Thoracic aorta (tissue), 2 donors: ENCODE results near the gene FAM25G. TPM values are rescaled to one million over a fixed set of nuclear protein-coding genes. Genes with fewer than 3 reads are reported as not detected.

Experiments
- ATAC-seq: fragments of 150-250 bp; one replicate; pipeline ENCODE4 v1.8.0; 2017; ENCODE audit warnings: low read depth; ENCODE audit not compliant: insufficient number of reproducible peaks, low FRiP score
- DNase-seq: peaks from one replicate; pipeline ENCODE4 v3.0.0-alpha.2; 2020; ENCODE audit warnings: low spot score
- H3K27ac ChIP-seq, 2 donors: fragments of 200-600 bp; sonication (generic); 1 replicate in 1 of 2; 2 replicates in 1 of 2; pipeline ENCODE4 v1.5.1; 2016; ENCODE audit warnings: mild to moderate bottlenecking in 2 of 2, moderate library complexity in 2 of 2
- H3K27me3 ChIP-seq: fragments of 200-600 bp; sonication (generic); replicated peaks from 2 replicates; pipeline ENCODE4 v1.6.0; 2016; ENCODE audit warnings: mild to moderate bottlenecking; ENCODE audit not compliant: insufficient read depth
- H3K36me3 ChIP-seq: fragments of 200-600 bp; sonication (generic); one replicate; pipeline ENCODE4 v1.5.1; 2016
- H3K4me1 ChIP-seq, 2 donors: fragments of 200-600 bp; sonication (generic); 1 replicate in 1 of 2; 2 replicates in 1 of 2; pipeline versions ENCODE4 v1.5.1 to v1.6.0; 2016; ENCODE audit warnings: low read depth in 2 of 2, mild to moderate bottlenecking in 1 of 2; ENCODE audit not compliant: control insufficient read depth in 1 of 2
- H3K4me3 ChIP-seq: fragments of 200-600 bp; sonication (generic); 2 replicates; pipeline ENCODE4 v1.5.1; 2016; ENCODE audit warnings: mild to moderate bottlenecking
- H3K9me3 ChIP-seq: fragments of 200-600 bp; sonication (generic); 2 replicates; pipeline ENCODE4 v1.5.1; 2016
- total RNA-seq, 2 donors: library from RNA; depleted of rRNA; stranded (reverse); fragments of >200 nt; gene quantifications; one replicate each; pipeline versions ENCODE4 v1.1.0 to v1.2.3, GENCODE V29; 2016
- TF ChIP-seq, protein P1 (sequence below): fragments of 200-600 bp; sonication (generic); IDR thresholded peaks from one replicate; pipeline ENCODE4 v1.5.1; 2019; ENCODE audit warnings: antibody characterized with exemption

Gene FAM25G
- total RNA-seq, 2 donors from 2014 or later: not detected

DNA sequence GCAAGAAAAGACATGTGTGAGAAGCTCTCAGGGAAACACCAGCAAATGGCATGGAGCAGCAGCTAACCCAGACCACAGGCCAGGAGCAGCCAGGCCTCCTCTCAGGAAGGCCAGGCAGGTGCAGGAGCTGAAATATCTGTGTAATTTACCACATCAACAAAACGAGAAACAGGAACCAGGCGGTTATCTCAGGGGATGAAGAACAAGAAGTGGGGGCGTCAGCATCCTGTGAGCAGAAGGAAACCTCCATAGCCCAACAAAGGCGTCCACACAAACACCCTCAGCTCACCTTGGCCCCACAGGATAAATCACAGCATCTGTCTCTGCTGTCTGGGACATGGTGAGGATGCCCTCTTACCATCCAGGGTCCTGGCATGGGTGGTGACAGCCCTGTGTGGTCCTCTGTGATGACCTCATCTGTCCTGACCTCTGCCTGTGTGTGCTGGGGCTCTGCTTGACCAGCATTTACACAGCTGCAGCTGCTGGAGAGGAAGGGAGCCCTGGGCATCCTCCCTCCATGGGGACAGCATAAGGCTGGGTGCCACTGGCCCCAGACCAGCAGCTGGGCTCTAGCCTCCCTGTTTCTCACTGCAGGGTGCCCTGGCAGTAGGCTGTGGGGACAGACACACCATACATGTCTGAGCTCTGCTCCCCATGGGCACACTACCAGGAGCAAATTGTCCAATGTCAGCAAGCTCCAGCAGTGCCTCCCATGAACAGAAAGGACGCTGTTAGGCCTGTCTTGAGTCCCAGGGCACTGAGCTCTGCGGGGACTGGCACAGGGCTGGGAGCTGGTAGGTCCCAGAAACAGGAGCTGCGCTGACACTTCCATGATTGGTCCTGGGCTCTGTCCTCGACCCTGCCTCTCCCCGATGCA is 42.2 kb downstream of the FAM25G start:
- no peaks in the 10 kb centered on the region for H3K36me3 ChIP-seq
- no peak overlapping the region for H3K4me3 ChIP-seq
- TF ChIP-seq, protein P1, sequence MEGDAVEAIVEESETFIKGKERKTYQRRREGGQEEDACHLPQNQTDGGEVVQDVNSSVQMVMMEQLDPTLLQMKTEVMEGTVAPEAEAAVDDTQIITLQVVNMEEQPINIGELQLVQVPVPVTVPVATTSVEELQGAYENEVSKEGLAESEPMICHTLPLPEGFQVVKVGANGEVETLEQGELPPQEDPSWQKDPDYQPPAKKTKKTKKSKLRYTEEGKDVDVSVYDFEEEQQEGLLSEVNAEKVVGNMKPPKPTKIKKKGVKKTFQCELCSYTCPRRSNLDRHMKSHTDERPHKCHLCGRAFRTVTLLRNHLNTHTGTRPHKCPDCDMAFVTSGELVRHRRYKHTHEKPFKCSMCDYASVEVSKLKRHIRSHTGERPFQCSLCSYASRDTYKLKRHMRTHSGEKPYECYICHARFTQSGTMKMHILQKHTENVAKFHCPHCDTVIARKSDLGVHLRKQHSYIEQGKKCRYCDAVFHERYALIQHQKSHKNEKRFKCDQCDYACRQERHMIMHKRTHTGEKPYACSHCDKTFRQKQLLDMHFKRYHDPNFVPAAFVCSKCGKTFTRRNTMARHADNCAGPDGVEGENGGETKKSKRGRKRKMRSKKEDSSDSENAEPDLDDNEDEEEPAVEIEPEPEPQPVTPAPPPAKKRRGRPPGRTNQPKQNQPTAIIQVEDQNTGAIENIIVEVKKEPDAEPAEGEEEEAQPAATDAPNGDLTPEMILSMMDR: no peak
- no peaks in the 10 kb centered on the region for H3K27me3 ChIP-seq
- no peak overlapping the region for H3K27ac ChIP-seq
- ATAC-seq: no peak
- H3K9me3 ChIP-seq: peaks cover 5% of the 10 kb centered on the region
- no peaks in the 10 kb centered on the region for H3K4me1 ChIP-seq
- DNase-seq: no peak

DNA sequence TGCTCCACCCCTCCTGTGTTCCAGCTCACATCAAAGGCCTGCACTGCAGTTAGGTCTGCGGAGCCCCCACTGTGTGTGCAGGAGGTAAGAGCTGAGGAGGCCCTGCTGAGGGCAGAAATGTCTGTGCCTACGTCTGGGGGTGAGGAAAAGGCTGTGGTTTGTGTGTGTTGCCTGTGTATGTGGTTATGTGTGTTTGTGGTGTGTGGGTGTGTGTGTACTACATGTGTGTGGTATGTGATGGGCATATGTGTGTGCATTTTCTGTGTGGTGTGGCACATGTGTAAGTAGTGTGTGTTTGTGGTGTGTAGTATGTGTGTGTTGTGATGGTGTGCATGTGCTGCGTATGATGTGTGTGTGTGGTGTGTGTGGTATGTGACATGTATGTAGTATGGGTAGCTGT is 43.8 kb downstream of the FAM25G start:
- no peak overlapping the region for H3K27ac ChIP-seq
- no peak overlapping the region for H3K4me3 ChIP-seq
- TF ChIP-seq, protein P1: no peak
- ATAC-seq: no peak
- DNase-seq: no peak
- no peaks in the 10 kb centered on the region for H3K36me3 ChIP-seq
- H3K9me3 ChIP-seq: peaks cover 5% of the 10 kb centered on the region
- H3K27me3 ChIP-seq: no peaks in the 10 kb centered on the region
- no peaks in the 10 kb centered on the region for H3K4me1 ChIP-seq

- H3K36me3 ChIP-seq: no peaks in the 10 kb centered on the region
- no peaks in the 10 kb centered on the region for H3K4me1 ChIP-seq
- no peak for DNase-seq
- no peak for ATAC-seq
- no peak overlapping the region for H3K4me3 ChIP-seq
- H3K27me3 ChIP-seq: no peaks in the 10 kb centered on the region
- H3K27ac ChIP-seq: no peak overlapping the region
- peaks cover 5% of the 10 kb centered on the region for H3K9me3 ChIP-seq
- TF ChIP-seq, protein P1: no peak
Observed at GRCh38 chr10:47447209-47447608, 44.3 kb downstream of the FAM25G start.

- ATAC-seq: no peak
- TF ChIP-seq, protein P1: no peak
Observed at GRCh38 chr10:47445720-47446119, 45.8 kb downstream of the FAM25G start.

DNA sequence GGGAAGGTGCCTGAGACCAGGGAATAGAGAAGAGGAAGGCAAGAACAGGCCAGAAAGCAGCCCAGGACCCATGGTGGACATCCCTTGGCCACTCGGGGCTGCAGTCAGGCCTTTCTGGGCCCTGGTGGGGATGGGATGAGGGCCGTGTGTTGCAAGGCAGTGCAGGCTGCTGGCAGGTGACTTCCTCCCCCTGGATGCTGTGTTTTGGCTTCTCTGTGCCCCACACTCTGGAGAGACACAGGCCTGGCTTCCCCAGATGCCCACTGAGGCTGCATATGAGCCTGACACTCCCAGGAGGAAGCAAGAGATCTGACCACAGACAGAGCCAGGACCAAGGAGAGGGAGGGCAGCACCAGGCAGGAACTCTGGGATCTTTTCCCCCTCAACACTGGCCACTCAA is 47.5 kb downstream of the FAM25G start:
- Histone ChIP-seq H3K4me3 (no peak overlapping the region), H3K27ac (no peak overlapping the region), H3K9me3 (peaks cover 5% of the 10 kb centered on the region), H3K4me1 (no peaks in the 10 kb centered on the region), H3K36me3 (no peaks in the 10 kb centered on the region), H3K27me3 (no peaks in the 10 kb centered on the region)
- TF ChIP-seq, protein P1: no peak
- ATAC-seq (no peak), DNase-seq (no peak)

More at GRCh38 chr10:47445720-47446119, 45.8 kb downstream of the FAM25G start:
- H3K27ac ChIP-seq: no peak overlapping the region
- H3K36me3 ChIP-seq: no peaks in the 10 kb centered on the region
- H3K27me3 ChIP-seq: no peaks in the 10 kb centered on the region
- no peaks in the 10 kb centered on the region for H3K4me1 ChIP-seq
- peaks cover 5% of the 10 kb centered on the region for H3K9me3 ChIP-seq
- DNase-seq: no peak
- H3K4me3 ChIP-seq: no peak overlapping the region
